ENCODE data around the gene MEPCE. TPM values are rescaled to one million over a fixed set of nuclear protein-coding genes. Genes with fewer than 3 reads are reported as not detected.

The MEPCE gene
- total and polyA plus RNA-seq, 9 of the 15 experiments (the other 6 are each of a cell fraction or from before 2014, with no cell fraction given) = 10.9 to 76.3 (median 44.1) TPM

- TF ChIP-seq PRDM10 (IDR thresholded peaks at IDR 0.05; ENCODE audit: partially characterized antibody) (no peak), HDAC8 (tag; IDR thresholded peaks at IDR 0.05) (no peak), ZNF143 (CRISPR knock-in tag; IDR thresholded peaks at IDR 0.05) (peak; percentile 27; the same call in 1 of the 2 replicates), HDGF (IDR thresholded peaks at IDR 0.05) (0 out of 2 replicates have a peak, but pooled peaks have one; percentile 57), NFIC (IDR thresholded peaks at IDR 0.05) (no peak), ZNF324 (CRISPR knock-in tag; IDR thresholded peaks at IDR 0.05) (no peak), STAG1 (CRISPR knock-in tag; IDR thresholded peaks at IDR 0.05; ENCODE audit: borderline replicate concordance) (no peak), ATF7 (IDR thresholded peaks at IDR 0.05) (no peak), ZBTB7A (IDR thresholded peaks at IDR 0.05; ENCODE audit: borderline replicate concordance, control insufficient read depth, low read depth, low read length) (no peak; the same call in 1 of the 2 replicates), ESRRA (IDR thresholded peaks at IDR 0.05; ENCODE audit: borderline replicate concordance, low read depth) (no peak), RERE (CRISPR knock-in tag; IDR thresholded peaks at IDR 0.05; ENCODE audit: borderline replicate concordance) (peak; percentile 6; the same call in 1 of the 2 replicates), TFAP4 (CRISPR knock-in tag; IDR thresholded peaks at IDR 0.05; ENCODE audit: borderline replicate concordance) (peak; percentile 78)
- TF ChIP-seq, protein P1, sequence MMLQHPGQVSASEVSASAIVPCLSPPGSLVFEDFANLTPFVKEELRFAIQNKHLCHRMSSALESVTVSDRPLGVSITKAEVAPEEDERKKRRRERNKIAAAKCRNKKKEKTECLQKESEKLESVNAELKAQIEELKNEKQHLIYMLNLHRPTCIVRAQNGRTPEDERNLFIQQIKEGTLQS (IDR thresholded peaks at IDR 0.05) = no peak
- TF ChIP-seq, protein P1 (CRISPR knock-in tag; conservative IDR thresholded peaks at IDR 0.05) = 0 out of 2 replicates have a peak, but pooled peaks have one; percentile 48
These were observed 6.0 kb downstream of the MEPCE start (continued) for GRCh38 chr7:100435401-100436304.
